NCI-H128 (cell line): ENCODE data around the gene TNS2.
A peak's percentile ranks its signal among the peaks of the same experiment; 100 is the strongest.

Experiments
- DNase-seq: peaks from one replicate; lab custom pipeline; 2025; ENCODE audit not compliant: unreplicated experiment; lab: John Stamatoyannopoulos, UW

Gene TNS2

GRCh38 chr12:53044052-53044581, 5.7 kb upstream of the TNS2 start:
- DNase-seq = no peak

GRCh38 chr12:53044896-53045695, 4.8 kb upstream of the TNS2 start:
- DNase-seq = no peak

DNA sequence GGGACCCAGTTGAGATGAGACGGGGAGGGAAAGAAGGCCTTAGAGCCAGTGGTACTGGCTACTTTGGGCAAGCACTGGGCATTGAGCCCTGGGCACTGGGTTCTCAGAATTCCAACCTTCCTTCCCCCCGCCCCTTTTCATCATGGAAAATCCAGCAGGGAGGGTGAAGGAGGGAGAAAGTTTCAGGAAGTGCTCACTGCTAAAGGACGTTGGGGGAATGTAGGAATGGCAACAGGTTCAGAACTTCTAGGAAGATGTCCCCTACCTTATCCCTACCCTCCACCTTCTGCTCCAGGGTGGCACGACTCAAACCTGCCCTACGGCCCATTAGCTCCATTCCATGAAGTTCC, 4.2 kb upstream of the TNS2 start:
- DNase-seq = no peak

GRCh38 chr12:53046655-53047220, 3.1 kb upstream of the TNS2 start:
- no peak for DNase-seq

- DNase-seq = no peak
These were observed 2.4 kb upstream of the TNS2 start for GRCh38 chr12:53047221-53048032.

- no peak for DNase-seq
These were observed 1.7 kb upstream of the TNS2 start for GRCh38 chr12:53048033-53048779.

GRCh38 chr12:53048780-53049401, 974 bp upstream of the TNS2 start:
- DNase-seq = no peak

DNA sequence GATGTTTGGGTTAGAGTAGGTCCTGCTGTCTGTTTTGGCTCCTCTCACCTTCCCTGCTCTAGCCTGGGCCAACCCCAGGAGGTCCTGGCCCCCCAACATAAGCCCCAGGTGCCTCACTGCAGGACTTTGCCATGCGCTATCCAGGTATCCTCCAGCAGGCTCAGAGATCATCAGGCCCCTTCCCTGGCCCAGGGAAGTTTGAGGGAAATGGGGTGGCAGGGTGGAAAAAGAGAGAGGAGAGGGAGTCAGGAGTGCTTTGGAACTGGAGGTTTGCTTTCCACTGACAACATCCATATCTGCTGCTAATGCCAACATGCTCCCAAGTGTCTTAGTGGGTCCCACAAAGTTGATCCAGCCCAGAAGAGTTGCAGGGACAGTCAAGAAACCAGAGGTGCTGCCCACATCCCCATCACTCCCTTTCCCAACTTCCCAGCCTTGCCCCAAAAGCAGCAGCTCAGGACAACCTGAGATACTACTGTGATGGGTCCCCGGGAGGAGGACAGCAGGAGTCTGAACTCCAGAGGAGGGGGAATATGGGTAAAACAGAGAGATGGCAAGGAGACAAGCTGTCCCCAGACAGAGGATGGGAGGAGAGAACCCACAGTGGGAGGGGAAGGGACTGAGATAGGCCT, 677 bp downstream of the TNS2 start:
- DNase-seq = no peak

- DNase-seq = no peak
These were observed 1.4 kb downstream of the TNS2 start for GRCh38 chr12:53051058-53051880.

DNA sequence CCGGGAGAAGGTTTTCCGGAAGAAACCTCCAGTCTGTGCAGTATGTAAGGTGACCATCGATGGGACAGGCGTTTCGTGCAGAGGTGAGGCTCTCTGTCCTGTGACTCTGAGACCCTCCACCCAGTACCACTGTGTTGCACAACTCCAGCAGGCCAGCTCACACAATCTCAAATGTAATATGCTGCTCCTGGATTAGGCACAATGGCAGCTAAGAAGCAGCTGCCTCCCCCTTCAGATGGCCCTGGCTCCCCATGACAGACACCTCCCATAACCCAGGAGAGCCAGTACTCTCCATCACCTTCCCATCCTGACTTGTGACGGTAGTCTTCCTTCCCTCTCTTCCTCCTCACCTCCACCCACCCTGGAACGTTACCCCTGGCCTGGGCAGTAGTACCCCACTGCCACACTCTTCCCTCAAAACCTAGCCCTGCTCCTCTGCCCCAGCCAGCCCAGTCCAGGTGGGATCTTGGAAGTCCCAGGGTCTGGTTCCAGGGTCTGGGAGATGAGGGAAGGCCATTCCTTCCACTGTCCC, 2.1 kb downstream of the TNS2 start:
- DNase-seq = no peak

DNA sequence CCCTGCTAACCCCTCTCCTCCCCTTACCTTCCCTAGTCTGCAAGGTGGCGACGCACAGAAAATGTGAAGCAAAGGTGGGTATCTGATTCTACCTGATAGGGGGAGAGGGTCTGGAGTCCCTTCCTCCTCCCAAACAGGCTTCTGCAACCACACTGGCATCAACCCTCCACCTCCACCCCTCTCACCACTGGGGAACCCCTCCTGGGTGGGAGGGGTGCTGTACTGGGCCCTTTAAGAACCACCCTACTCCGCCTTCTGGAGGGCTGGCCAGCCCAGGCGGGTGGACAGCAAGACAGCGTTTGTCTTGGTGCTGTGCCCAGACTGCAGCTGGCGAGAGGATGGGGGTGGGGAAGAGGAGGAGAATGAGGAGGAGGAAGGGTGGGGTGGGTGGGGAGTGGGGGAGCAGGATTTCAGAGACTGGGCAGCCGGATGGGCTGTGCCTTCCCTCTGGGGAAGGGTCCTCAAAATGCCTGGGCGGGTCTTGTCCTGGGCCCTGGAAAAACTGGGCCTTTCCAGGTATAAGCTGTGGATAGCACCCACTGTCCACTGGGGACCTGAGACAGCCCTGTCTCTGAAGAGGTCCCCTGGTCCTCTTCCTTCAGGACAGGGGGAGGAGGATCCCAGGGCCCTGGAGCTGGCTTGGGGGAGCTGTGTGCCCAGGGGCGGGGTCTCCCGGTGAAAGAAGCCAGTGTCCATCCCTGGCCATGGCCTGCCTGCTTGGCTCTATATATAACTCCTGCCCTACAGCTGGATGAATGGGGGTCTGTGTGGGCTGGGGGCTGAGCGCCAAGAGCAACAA, 2.8 kb downstream of the TNS2 start:
- DNase-seq = no peak

DNA sequence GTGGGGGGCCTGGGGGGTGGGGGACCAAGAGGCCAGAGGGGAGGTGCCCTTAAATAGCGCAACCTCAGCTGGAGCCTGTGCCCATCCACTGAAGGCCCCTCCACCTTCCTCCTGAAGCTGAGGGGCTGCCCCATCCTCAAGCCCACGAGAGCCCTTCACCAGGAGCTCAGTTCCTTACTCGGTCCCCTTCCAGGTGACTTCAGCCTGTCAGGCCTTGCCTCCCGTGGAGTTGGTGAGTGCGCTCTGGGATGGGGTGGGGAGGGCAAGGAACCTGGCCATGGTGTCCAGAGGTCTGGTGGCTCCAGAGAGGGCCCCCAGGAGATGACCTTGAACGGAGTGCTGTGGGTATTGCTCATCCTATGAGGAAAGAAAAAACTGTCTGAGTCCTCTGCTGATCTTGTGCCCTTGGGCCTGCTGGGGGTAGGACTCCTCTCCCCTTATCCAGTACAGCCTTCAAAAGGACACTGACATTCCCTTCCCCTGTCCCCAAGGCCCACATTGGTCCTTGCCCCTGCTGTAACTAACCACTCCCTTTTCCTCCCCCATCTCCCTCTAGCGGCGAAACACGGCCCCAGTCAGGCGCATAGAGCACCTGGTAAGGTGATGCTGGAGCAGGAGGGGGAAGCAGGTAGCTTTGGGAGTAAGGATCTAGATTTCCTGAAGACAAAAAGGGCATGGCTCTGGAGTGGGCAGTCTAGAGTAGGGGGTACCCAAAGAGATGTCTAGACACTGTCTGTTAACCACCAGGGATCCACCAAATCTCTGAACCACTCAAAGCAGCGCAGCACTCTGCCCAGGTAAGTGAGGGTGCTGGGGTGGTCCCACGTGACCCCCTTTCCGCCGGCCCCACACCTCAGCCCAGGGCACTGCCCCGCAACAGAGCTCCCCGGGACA, 3.6 kb downstream of the TNS2 start:
- DNase-seq = peak; percentile 58

- peak; percentile 92 for DNase-seq
These were observed 4.4 kb downstream of the TNS2 start for GRCh38 chr12:53054112-53054878.

DNA sequence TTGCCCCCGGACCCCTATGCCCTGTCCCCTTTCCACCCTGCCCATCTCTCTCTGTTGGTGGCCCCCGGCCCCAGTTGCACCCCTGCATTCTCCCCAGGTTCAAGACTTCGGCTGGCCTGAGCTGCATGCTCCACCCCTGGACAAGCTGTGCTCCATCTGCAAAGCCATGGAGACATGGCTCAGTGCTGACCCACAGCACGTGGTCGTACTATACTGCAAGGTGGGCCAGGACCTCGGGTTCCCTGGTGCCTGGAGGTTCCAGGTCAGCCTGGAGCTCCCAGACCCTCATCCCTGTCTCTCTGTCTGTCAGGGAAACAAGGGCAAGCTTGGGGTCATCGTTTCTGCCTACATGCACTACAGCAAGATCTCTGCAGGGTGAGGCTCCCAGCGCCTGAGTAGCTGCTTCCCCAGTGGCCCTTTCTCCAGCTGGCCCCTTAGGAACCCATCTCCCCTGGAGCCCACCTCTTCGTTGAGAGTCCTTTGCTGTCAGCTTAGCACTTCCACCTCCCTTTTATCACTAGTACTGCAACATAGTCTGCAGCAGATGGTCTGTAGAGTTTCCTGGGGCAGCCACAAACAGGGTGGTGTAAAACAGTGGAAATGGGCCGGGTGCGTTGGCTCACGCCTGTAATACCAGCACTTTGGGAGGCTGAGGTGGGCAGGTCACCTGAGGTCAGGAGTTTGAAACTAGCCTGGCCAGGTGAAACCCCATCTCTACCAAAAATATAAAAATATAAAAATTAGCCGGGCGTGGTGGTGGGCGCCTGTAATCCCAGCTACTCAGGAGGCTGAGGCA, 5.8 kb downstream of the TNS2 start:
- no peak for DNase-seq

GRCh38 chr12:53056296-53056695, 6.4 kb downstream of the TNS2 start:
- no peak for DNase-seq

DNA sequence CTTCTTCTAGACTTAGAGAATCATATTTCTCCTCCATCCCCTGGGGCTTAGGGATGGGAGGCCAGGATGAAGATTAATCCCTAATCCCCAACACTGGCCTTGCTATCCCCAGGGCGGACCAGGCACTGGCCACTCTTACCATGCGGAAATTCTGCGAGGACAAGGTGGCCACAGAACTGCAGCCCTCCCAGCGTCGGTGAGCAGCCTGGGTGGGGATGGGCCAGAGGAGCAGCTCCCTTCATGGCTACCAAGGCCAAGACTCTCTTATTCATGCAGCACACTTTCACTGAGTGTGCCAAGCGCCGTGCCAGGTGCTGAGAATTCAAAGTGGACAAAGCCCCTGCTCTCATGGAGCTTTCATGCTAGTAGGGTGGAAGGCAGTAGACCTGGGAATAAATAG, 7.0 kb downstream of the TNS2 start:
- DNase-seq = no peak
